Smooth muscle cell (in vitro differentiated cells): Measurements from ENCODE around the gene LILRA5. TPM values are rescaled to one million over a fixed set of nuclear protein-coding genes. Genes with fewer than 3 reads are reported as not detected.
A peak's percentile ranks its signal among the peaks of the same experiment; 100 is the strongest.
"Not testable (repeated sequence)": the region's sequence is repeated elsewhere in the genome, so short reads cannot be mapped to it uniquely, and the experiment has no call there.

Experiments used
- DNase-seq: peaks from one replicate; lab custom pipeline; 2025; ENCODE audit not compliant: unreplicated experiment; lab: John Stamatoyannopoulos, UW
- H2AFZ ChIP-seq: fragments of 200-600 bp; sonication (generic); 2 replicates; pipeline ENCODE4 v1.6.0; 2016; ENCODE audit warnings: antibody characterized with exemption, low read depth, mild to moderate bottlenecking
- H3F3A ChIP-seq: fragments of 200-600 bp; sonication (generic); 2 replicates; pipeline ENCODE4 v1.6.0; 2017; ENCODE audit warnings: antibody characterized with exemption, low read depth
- H3K27ac ChIP-seq: fragments of 200-600 bp; sonication (generic); 2 replicates; pipeline ENCODE4 v1.5.1; 2016; ENCODE audit warnings: low read depth, mild to moderate bottlenecking
- H3K27me3 ChIP-seq: fragments of 200-600 bp; sonication (generic); 2 replicates; pipeline ENCODE4 v1.6.1; 2016; ENCODE audit warnings: low read depth, mild to moderate bottlenecking
- H3K36me3 ChIP-seq: fragments of 200-600 bp; sonication (generic); 2 replicates; pipeline ENCODE4 v1.5.1; 2016; ENCODE audit warnings: low read depth
- H3K4me1 ChIP-seq: fragments of 200-600 bp; sonication (generic); 2 replicates; pipeline ENCODE4 v1.5.1; 2016; ENCODE audit warnings: low read depth
- H3K4me2 ChIP-seq: fragments of 200-600 bp; sonication (generic); 2 replicates; pipeline ENCODE4 v1.6.0; 2016; ENCODE audit warnings: mild to moderate bottlenecking
- H3K4me3 ChIP-seq: fragments of 200-600 bp; sonication (generic); 2 replicates; pipeline ENCODE4 v1.5.1; 2016; ENCODE audit warnings: mild to moderate bottlenecking
- H3K79me2 ChIP-seq: fragments of 200-600 bp; sonication (generic); 2 replicates; pipeline ENCODE4 v1.6.0; 2016; ENCODE audit warnings: low read depth, mild to moderate bottlenecking
- H3K9ac ChIP-seq: fragments of 200-600 bp; sonication (generic); 2 replicates; pipeline ENCODE4 v1.6.0; 2016; ENCODE audit warnings: low read depth
- H3K9me3 ChIP-seq: fragments of 200-600 bp; sonication (generic); replicated peaks from 2 replicates; pipeline ENCODE4 v1.5.1; 2016; ENCODE audit warnings: low read depth
- H4K20me1 ChIP-seq: fragments of 200-600 bp; sonication (generic); 2 replicates; pipeline ENCODE4 v1.6.0; 2016; ENCODE audit warnings: low read depth
- CTCF ChIP-seq: fragments of 200-600 bp; sonication (generic); IDR thresholded peaks from 2 replicates; pipeline ENCODE4 v1.5.1; 2017; ENCODE audit warnings: borderline replicate concordance, mild to moderate bottlenecking, antibody characterized with exemption; ENCODE audit not compliant: insufficient read depth, poor library complexity, severe bottlenecking
- WGBS: methylation state at CpG from one replicate; pipeline ENCODE4 v1.1.7; 2016; ENCODE audit warnings: low lambda C conversion rate; 5-methylcytosine and 5-hydroxymethylcytosine counted together
- polyA plus RNA-seq: library from polyadenylated mRNA; unstranded; fragments of >200 nt; fragmentation: Nextera tagmentation; extraction: Ambion mirVana; gene quantifications from 2 replicates; pipeline ENCODE4 v1.2.1, GENCODE V29; 2016
- total RNA-seq: library from RNA; depleted of rRNA; stranded (reverse); fragments of >200 nt; gene quantifications from 2 replicates; pipeline ENCODE4 v1.2.3, GENCODE V29; 2014

Gene LILRA5
- total and polyA plus RNA-seq, 2 experiments from 2014 or later = not detected

- WGBS = 77% methylated on average over 5 of the region's 5 CpGs
- no peaks in the 10 kb centered on the region for H3K79me2 ChIP-seq
- no peak overlapping the region for H2AFZ ChIP-seq
- H3K9ac ChIP-seq = no peak overlapping the region
- H3K4me1 ChIP-seq = no peaks in the 10 kb centered on the region
- H3K9me3 ChIP-seq = no peaks in the 10 kb centered on the region
- no peak overlapping the region for H3K27ac ChIP-seq
- H3K27me3 ChIP-seq = no peaks in the 10 kb centered on the region
- H3K4me3 ChIP-seq = no peak overlapping the region
- no peak for TF ChIP-seq CTCF
- H3K36me3 ChIP-seq = no peaks in the 10 kb centered on the region
- no peak overlapping the region for H3K4me2 ChIP-seq
- H3F3A ChIP-seq = no peaks in the 10 kb centered on the region
- no peak for DNase-seq
- no peaks in the 10 kb centered on the region for H4K20me1 ChIP-seq
Observed at GRCh38 chr19:54325631-54326030, 12.7 kb upstream of the LILRA5 start.

- H3K79me2 ChIP-seq = no peaks in the 10 kb centered on the region
- no peak for DNase-seq
- no peak overlapping the region for H3K4me3 ChIP-seq
- TF ChIP-seq CTCF = peak; percentile 85
- no peaks in the 10 kb centered on the region for H3K9me3 ChIP-seq
- H3K4me1 ChIP-seq = no peaks in the 10 kb centered on the region
- H3K36me3 ChIP-seq = no peaks in the 10 kb centered on the region
- H3K9ac ChIP-seq = no peak overlapping the region
- 9% methylated on average over 4 of the region's 4 CpGs for WGBS
- no peaks in the 10 kb centered on the region for H3K27me3 ChIP-seq
- H3F3A ChIP-seq = no peaks in the 10 kb centered on the region
- no peak overlapping the region for H3K27ac ChIP-seq
- H4K20me1 ChIP-seq = no peaks in the 10 kb centered on the region
- H2AFZ ChIP-seq = no peak overlapping the region
- H3K4me2 ChIP-seq = no peak overlapping the region
Observed at GRCh38 chr19:54325194-54325621, 12.2 kb upstream of the LILRA5 start.

- WGBS = 19% methylated on average over 3 of the region's 3 CpGs
- Histone ChIP-seq H3K4me2 (no peak overlapping the region), H3K9me3 (no peaks in the 10 kb centered on the region), H3K27ac (no peak overlapping the region), H3K9ac (no peak overlapping the region), H2AFZ (no peak overlapping the region), H3K4me3 (no peak overlapping the region), H3K79me2 (no peaks in the 10 kb centered on the region), H3K4me1 (no peaks in the 10 kb centered on the region), H4K20me1 (no peaks in the 10 kb centered on the region), H3K27me3 (no peaks in the 10 kb centered on the region), H3F3A (no peaks in the 10 kb centered on the region), H3K36me3 (no peaks in the 10 kb centered on the region)
- no peak for TF ChIP-seq CTCF
- no peak for DNase-seq
Observed at GRCh38 chr19:54324071-54324470, 11.1 kb upstream of the LILRA5 start.

- not testable (repeated sequence) for H3F3A ChIP-seq, H3K9ac ChIP-seq, H3K36me3 ChIP-seq, H2AFZ ChIP-seq, H3K27me3 ChIP-seq, H3K4me3 ChIP-seq, H4K20me1 ChIP-seq, H3K79me2 ChIP-seq, H3K4me1 ChIP-seq, H3K27ac ChIP-seq, H3K9me3 ChIP-seq, DNase-seq, H3K4me2 ChIP-seq
- no CpG with 5 or more reads among the region's 13 CpGs for WGBS
Observed at GRCh38 chr19:54322934-54323333, 10.0 kb upstream of the LILRA5 start.

DNA sequence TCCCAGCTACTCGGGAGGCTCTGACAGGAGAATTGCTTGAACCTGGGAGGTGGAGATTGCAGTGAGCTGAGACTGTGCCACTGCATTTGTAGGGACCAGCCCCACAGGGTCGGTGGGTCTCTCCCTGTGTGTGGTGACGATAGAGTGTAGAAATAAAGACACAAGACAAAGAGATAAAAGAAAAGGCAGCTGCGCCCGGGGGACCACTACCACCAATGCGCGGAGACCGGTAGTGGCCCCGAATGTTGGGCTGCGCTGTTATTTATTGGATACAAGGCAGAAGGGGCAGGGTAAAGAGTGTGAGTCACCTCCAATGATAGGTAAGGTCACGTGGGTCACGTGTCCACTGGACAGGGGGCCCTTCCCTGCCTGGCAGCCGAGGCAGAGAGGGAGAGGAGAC, 9.3 kb upstream of the LILRA5 start:
- 91% methylated on average over 13 of the region's 13 CpGs for WGBS
- not testable (repeated sequence) for H3K79me2 ChIP-seq, H3F3A ChIP-seq, H3K4me1 ChIP-seq, H3K4me2 ChIP-seq, H2AFZ ChIP-seq, DNase-seq, H3K36me3 ChIP-seq, H3K27me3 ChIP-seq, H3K27ac ChIP-seq, H3K9ac ChIP-seq, H3K4me3 ChIP-seq, H4K20me1 ChIP-seq, H3K9me3 ChIP-seq
